HepG2 (cell line): ENCODE measurements around the gene SLC4A7. TPM values are rescaled to one million over a fixed set of nuclear protein-coding genes. Genes with fewer than 3 reads are reported as not detected.

Experiments
- CSRNP1 ChIP-seq: sonication (generic); formaldehyde crosslinking; IDR thresholded peaks from 2 replicates; pipeline ENCODE4 v1.8.1; 2023; ENCODE audit warnings: mild to moderate bottlenecking, missing genetic modification reagents
- GPN1 ChIP-seq: sonication (generic); formaldehyde crosslinking; IDR thresholded peaks from 2 replicates; pipeline ENCODE4 v1.5.1; 2020; ENCODE audit warnings: missing genetic modification reagents, borderline replicate concordance
- ISL2 ChIP-seq: sonication (generic); formaldehyde crosslinking; IDR thresholded peaks from 2 replicates; pipeline ENCODE4 v1.5.0; 2020; ENCODE audit warnings: missing genetic modification reagents
- KDM2A ChIP-seq: sonication (generic); formaldehyde crosslinking; IDR thresholded peaks from 2 replicates; pipeline ENCODE4 v1.4.0; 2020; ENCODE audit warnings: low read depth, missing genetic modification reagents, borderline replicate concordance
- MTF1 ChIP-seq: sonication (generic); formaldehyde crosslinking; IDR thresholded peaks from 2 replicates; pipeline ENCODE4 v1.5.0; 2020; ENCODE audit warnings: missing genetic modification reagents
- NFIC ChIP-seq: IDR thresholded peaks from 2 replicates; pipeline ENCODE4 v1.6.1; 2012; ENCODE audit warnings: mild to moderate bottlenecking, low read length, inconsistent platforms
- PHF21A ChIP-seq: sonication (generic); formaldehyde crosslinking; IDR thresholded peaks from 2 replicates; pipeline ENCODE4 v1.5.0; 2020; ENCODE audit warnings: mild to moderate bottlenecking, missing genetic modification reagents
- POLR2AphosphoS5 ChIP-seq: IDR thresholded peaks from 2 replicates; pipeline ENCODE4 v1.6.1; 2012; ENCODE audit warnings: low read depth, low read length
- SUZ12 ChIP-seq: fragments of 150-350 bp; IDR thresholded peaks from 2 replicates; pipeline ENCODE4 v1.6.1; 2014; ENCODE audit warnings: low read depth, low read length
- ZBTB20 ChIP-seq: sonication (generic); formaldehyde crosslinking; IDR thresholded peaks from 2 replicates; pipeline ENCODE4 v1.8.1; 2023; ENCODE audit warnings: missing genetic modification reagents, low read depth, mild to moderate bottlenecking, borderline replicate concordance
- ZBTB7A ChIP-seq: sonication (generic); formaldehyde crosslinking; IDR thresholded peaks from 2 replicates; pipeline ENCODE4 v1.8.0; 2022; ENCODE audit warnings: mild to moderate bottlenecking, missing genetic modification reagents
- ZKSCAN1 ChIP-seq: fragments of 150-350 bp; IDR thresholded peaks from 2 replicates; pipeline ENCODE4 v1.6.1; 2014; ENCODE audit warnings: low read length
- ZNF180 ChIP-seq: sonication (generic); formaldehyde crosslinking; IDR thresholded peaks from 2 replicates; pipeline ENCODE4 v1.4.0; 2020; ENCODE audit warnings: low read depth, missing genetic modification reagents, borderline replicate concordance
- ZNF33A ChIP-seq: sonication (generic); formaldehyde crosslinking; IDR thresholded peaks from 2 replicates; pipeline ENCODE4 v1.5.1; 2020; ENCODE audit warnings: missing genetic modification reagents, mild to moderate bottlenecking, moderate library complexity, borderline replicate concordance
- ZNF431 ChIP-seq: sonication (generic); formaldehyde crosslinking; IDR thresholded peaks from 2 replicates; pipeline ENCODE4 v1.9.0; 2022; ENCODE audit warnings: missing genetic modification reagents, low read depth, mild to moderate bottlenecking, borderline replicate concordance
- ZNF569 ChIP-seq: sonication (generic); formaldehyde crosslinking; IDR thresholded peaks from 2 replicates; pipeline ENCODE4 v1.5.0; 2020; ENCODE audit warnings: mild to moderate bottlenecking, missing genetic modification reagents, moderate library complexity, borderline replicate concordance
- ZNF570 ChIP-seq: sonication (generic); formaldehyde crosslinking; IDR thresholded peaks from 2 replicates; pipeline ENCODE4 v1.4.0; 2020; ENCODE audit warnings: mild to moderate bottlenecking, missing genetic modification reagents, borderline replicate concordance
- ZNF704 ChIP-seq: sonication (generic); formaldehyde crosslinking; IDR thresholded peaks from 2 replicates; pipeline ENCODE4 v1.8.1; 2023; ENCODE audit warnings: mild to moderate bottlenecking, inconsistent platforms, moderate library complexity, missing genetic modification reagents, borderline replicate concordance
- ZNF746 ChIP-seq: sonication (generic); formaldehyde crosslinking; IDR thresholded peaks from 2 replicates; pipeline ENCODE4 v1.8.0; 2022; ENCODE audit warnings: mild to moderate bottlenecking, missing genetic modification reagents
- ZNF784 ChIP-seq: sonication (generic); formaldehyde crosslinking; IDR thresholded peaks from 2 replicates; pipeline ENCODE4 v1.5.1; 2020; ENCODE audit warnings: missing genetic modification reagents, mild to moderate bottlenecking, borderline replicate concordance
- ZNF790 ChIP-seq: sonication (generic); formaldehyde crosslinking; IDR thresholded peaks from 2 replicates; pipeline ENCODE4 v1.8.0; 2022; ENCODE audit warnings: missing genetic modification reagents, mild to moderate bottlenecking, borderline replicate concordance
- ZNF792 ChIP-seq: IDR thresholded peaks from 2 replicates; pipeline ENCODE4 v1.6.1; 2016
- ZSCAN20 ChIP-seq: sonication (generic); formaldehyde crosslinking; IDR thresholded peaks from 2 replicates; pipeline ENCODE4 v1.4.0; 2020; ENCODE audit warnings: missing genetic modification reagents, mild to moderate bottlenecking, borderline replicate concordance
- polyA plus RNA-seq, 8 experiments: library from polyadenylated mRNA; depleted of rRNA in 3 of 8; stranded (reverse) in 7 of 8; unstranded in 1 of 8; fragments of >200 nt; fragmentation: Illumina TruSeq in 4 of 8; extraction: Trizol in 4 of 8; gene quantifications; 2 replicates each; pipeline versions ENCODE4 v1.2.1 to v1.2.3, GENCODE V29; 2011 to 2016; ENCODE audit warnings: low read depth in 4 of 8, missing spikeins in 1 of 8, mixed read lengths in 1 of 8; ENCODE audit not compliant: insufficient read depth in 1 of 8
- total RNA-seq, 5 experiments: library from RNA; depleted of rRNA; stranded (reverse); fragments of >200 nt; fragmentation: Illumina TruSeq; extraction: Trizol; gene quantifications; 2 replicates each; pipeline ENCODE4 v1.2.3, GENCODE V29; 2016; ENCODE audit warnings: low read depth in 1 of 5
- TF ChIP-seq, protein P1 (sequence below): sonication (generic); formaldehyde crosslinking; IDR thresholded peaks from 2 replicates; pipeline ENCODE4 v1.5.1; 2020; ENCODE audit warnings: mild to moderate bottlenecking, missing genetic modification reagents, borderline replicate concordance
- TF ChIP-seq, protein P2 (sequence below): IDR thresholded peaks from 2 replicates; pipeline ENCODE4 v1.6.1; 2016; ENCODE audit warnings: low read depth

SLC4A7 gene
- total and polyA plus RNA-seq, 2 of the 13 experiments (the other 11 are each of a cell fraction or from before 2014, with no cell fraction given): 16.4 to 43.8 TPM

DNA sequence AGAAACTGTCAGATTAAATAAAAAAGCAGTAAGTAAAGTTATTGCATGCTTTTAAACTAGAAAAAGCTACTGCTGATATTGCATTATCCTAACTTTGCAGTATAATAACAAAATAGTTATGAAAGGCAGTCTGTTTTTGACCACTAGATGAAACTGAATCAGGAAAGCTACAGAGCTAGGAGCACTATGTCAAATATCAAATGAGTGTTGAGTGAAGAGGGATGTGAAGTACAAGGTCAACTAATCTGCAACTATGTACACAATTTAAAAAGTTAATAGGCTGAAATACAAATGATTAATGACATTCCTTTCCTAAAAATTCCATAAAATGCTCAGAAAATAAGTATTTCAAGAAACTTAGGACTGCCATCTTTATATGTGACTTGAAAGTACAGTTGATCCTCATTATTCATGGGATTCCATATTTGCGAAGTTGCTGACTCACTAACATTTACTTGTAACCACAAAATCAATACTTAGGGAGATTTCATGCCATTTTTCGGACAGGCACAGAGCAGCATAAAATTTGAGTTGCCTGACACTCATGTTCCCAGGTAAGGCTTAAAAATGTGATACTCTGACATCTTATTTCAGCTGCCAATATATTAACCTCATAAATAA, 34.5 kb downstream of the SLC4A7 start (continued):
- TF ChIP-seq, protein P1, sequence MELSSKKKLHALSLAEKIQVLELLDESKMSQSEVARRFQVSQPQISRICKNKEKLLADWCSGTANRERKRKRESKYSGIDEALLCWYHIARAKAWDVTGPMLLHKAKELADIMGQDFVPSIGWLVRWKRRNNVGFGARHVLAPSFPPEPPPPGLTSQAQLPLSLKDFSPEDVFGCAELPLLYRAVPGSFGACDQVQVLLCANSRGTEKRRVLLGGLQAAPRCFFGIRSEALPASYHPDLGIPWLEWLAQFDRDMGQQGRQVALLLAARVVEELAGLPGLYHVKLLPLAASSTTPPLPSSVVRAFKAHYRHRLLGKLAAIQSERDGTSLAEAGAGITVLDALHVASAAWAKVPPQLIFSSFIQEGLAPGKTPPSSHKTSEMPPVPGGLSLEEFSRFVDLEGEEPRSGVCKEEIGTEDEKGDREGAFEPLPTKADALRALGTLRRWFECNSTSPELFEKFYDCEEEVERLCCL (CRISPR knock-in tag): no peak
- TF ChIP-seq ZBTB20 (CRISPR knock-in tag): no peak
- no peak for TF ChIP-seq PHF21A (CRISPR knock-in tag)
- no peak for TF ChIP-seq ZNF569 (CRISPR knock-in tag)
- no peak for TF ChIP-seq ZNF180 (CRISPR knock-in tag)
- TF ChIP-seq POLR2AphosphoS5: no peak
- no peak for TF ChIP-seq CSRNP1 (CRISPR knock-in tag)
- TF ChIP-seq ZNF570 (CRISPR knock-in tag): no peak
- no peak for TF ChIP-seq MTF1 (CRISPR knock-in tag)
- TF ChIP-seq ISL2 (CRISPR knock-in tag): peak; percentile 53; the same call in 1 of the 2 replicates
- no peak for TF ChIP-seq ZNF784
- no peak for TF ChIP-seq ZSCAN20 (CRISPR knock-in tag)
- TF ChIP-seq ZNF704 (CRISPR knock-in tag): no peak
- TF ChIP-seq ZNF431 (CRISPR knock-in tag): no peak
- TF ChIP-seq, protein P2, sequence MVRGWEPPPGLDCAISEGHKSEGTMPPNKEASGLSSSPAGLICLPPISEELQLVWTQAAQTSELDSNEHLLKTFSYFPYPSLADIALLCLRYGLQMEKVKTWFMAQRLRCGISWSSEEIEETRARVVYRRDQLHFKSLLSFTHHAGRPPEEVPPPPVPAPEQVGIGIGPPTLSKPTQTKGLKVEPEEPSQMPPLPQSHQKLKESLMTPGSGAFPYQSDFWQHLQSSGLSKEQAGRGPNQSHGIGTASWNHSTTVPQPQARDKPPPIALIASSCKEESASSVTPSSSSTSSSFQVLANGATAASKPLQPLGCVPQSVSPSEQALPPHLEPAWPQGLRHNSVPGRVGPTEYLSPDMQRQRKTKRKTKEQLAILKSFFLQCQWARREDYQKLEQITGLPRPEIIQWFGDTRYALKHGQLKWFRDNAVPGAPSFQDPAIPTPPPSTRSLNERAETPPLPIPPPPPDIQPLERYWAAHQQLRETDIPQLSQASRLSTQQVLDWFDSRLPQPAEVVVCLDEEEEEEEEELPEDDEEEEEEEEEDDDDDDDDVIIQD: peak; percentile 94
- TF ChIP-seq NFIC: peak; percentile 32; the same call in 1 of the 2 replicates
- no peak for TF ChIP-seq KDM2A (CRISPR knock-in tag)
- no peak for TF ChIP-seq GPN1 (CRISPR knock-in tag)
- TF ChIP-seq ZNF746 (CRISPR knock-in tag): no peak
- TF ChIP-seq ZKSCAN1: no peak
- TF ChIP-seq ZBTB7A (CRISPR knock-in tag): no peak
- no peak for TF ChIP-seq ZNF792 (CRISPR knock-in tag)
- no peak for TF ChIP-seq ZNF33A
- TF ChIP-seq SUZ12: no peak
- no peak for TF ChIP-seq ZNF790
